Measurements from ENCODE around the gene KLHL10. TPM values are rescaled to one million over a fixed set of nuclear protein-coding genes. Genes with fewer than 3 reads are reported as not detected.

Gene KLHL10
- total and polyA plus RNA-seq, 2 of the 13 experiments (the other 11 are each of a cell fraction or from before 2014, with no cell fraction given) = 0.04 to 0.08 TPM

DNA sequence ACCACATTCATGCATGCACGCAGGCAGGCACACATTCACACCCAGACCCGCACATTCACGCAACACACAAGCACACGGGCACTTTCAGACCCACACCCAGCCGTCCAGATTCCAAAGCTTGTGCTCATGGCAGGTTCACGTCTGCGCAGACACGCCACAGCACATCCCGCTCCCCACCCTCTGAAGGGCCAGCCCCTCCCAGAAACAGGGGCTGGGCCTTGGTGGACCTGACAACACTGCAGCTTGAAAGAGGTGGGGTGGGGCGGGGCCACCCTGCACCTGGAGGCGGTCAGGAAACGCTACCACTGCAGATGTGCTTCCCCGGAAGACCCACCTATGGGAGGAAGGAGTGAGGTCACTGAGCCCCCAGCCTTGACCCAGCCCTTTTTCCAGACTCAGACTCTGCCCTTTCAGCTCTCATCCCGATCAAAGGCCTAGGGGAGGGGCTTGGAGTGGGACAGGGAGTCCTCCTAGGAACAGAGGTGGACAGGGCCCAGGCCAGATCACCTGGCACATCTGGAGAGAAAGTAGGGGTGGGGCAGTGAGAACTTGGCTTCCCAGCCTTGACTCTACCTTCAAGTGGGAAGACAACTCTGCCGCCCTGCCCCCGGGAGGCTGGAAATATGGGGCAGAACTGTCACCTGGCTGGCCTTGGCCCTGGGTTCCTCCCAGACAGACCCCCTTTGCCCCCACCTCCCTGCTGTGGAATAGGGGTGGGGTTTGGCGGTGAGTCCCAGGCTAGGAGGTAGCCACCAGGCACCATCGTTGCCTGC lies 36.8 kb upstream of the KLHL10 start (continued):
- TF ChIP-seq, protein P1, sequence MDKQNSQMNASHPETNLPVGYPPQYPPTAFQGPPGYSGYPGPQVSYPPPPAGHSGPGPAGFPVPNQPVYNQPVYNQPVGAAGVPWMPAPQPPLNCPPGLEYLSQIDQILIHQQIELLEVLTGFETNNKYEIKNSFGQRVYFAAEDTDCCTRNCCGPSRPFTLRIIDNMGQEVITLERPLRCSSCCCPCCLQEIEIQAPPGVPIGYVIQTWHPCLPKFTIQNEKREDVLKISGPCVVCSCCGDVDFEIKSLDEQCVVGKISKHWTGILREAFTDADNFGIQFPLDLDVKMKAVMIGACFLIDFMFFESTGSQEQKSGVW (CRISPR knock-in tag; IDR thresholded peaks at IDR 0.05; ENCODE audit: borderline replicate concordance) = no peak
- TF ChIP-seq MNT (IDR thresholded peaks at IDR 0.05) = 0 out of 2 replicates have a peak, but pooled peaks have one; percentile 11
- no peak for TF ChIP-seq TEF (CRISPR knock-in tag; IDR thresholded peaks at IDR 0.05)
- 0 out of 2 replicates have a peak, but pooled peaks have one; percentile 20 for TF ChIP-seq MYNN (CRISPR knock-in tag; IDR thresholded peaks at IDR 0.05; ENCODE audit: low read depth)
- no peak for TF ChIP-seq ZNF30 (CRISPR knock-in tag; IDR thresholded peaks at IDR 0.05)
- TF ChIP-seq HOXD1 (CRISPR knock-in tag; IDR thresholded peaks at IDR 0.05) = no peak
- TF ChIP-seq KLF12 (CRISPR knock-in tag; IDR thresholded peaks at IDR 0.05; ENCODE audit: borderline replicate concordance) = peak; percentile 70; the same call in 1 of the 2 replicates
- TF ChIP-seq NONO (IDR thresholded peaks at IDR 0.05) = no peak
- TF ChIP-seq NONO (CRISPR knock-in tag; conservative IDR thresholded peaks at IDR 0.05) = peak; percentile 70; the same call in 1 of the 2 replicates
